CD4-positive, alpha-beta T cell treated with Interleukin-12 subunit alpha and Interleukin-12 subunit beta, for 1 hour (primary cell): Measurements from ENCODE around the gene PADI2.

ENCODE experiments used
- DNase-seq: peaks from one replicate; pipeline ENCODE4 v3.0.0-alpha.2; 2020

PADI2 gene

GRCh38 chr1:17112076-17112475, 7.2 kb downstream of the PADI2 start:
- no peak for DNase-seq

GRCh38 chr1:17110555-17110926, 8.7 kb downstream of the PADI2 start:
- no peak for DNase-seq

- no peak for DNase-seq
Measured at GRCh38 chr1:17109892-17110554, 9.2 kb downstream of the PADI2 start.

GRCh38 chr1:17108786-17109185, 10.5 kb downstream of the PADI2 start:
- no peak for DNase-seq

- no peak for DNase-seq
Measured at GRCh38 chr1:17108360-17108759, 10.9 kb downstream of the PADI2 start.

- no peak for DNase-seq
Measured at GRCh38 chr1:17104782-17105181, 14.5 kb downstream of the PADI2 start.

- no peak for DNase-seq
Measured at GRCh38 chr1:17102232-17102631, 17.0 kb downstream of the PADI2 start.

GRCh38 chr1:17101261-17101660, 18.0 kb downstream of the PADI2 start:
- DNase-seq, result no peak

- DNase-seq, result no peak
Measured at GRCh38 chr1:17099616-17100340, 19.5 kb downstream of the PADI2 start.

GRCh38 chr1:17098446-17099317, 20.6 kb downstream of the PADI2 start:
- no peak for DNase-seq

- no peak for DNase-seq
Measured at GRCh38 chr1:17097787-17098186, 21.5 kb downstream of the PADI2 start.

GRCh38 chr1:17097147-17097546, 22.1 kb downstream of the PADI2 start:
- no peak for DNase-seq

GRCh38 chr1:17096584-17096983, 22.7 kb downstream of the PADI2 start:
- no peak for DNase-seq

GRCh38 chr1:17095141-17095540, 24.1 kb downstream of the PADI2 start:
- DNase-seq, result no peak

- DNase-seq, result no peak
Measured at GRCh38 chr1:17094664-17095063, 24.6 kb downstream of the PADI2 start.

- no peak for DNase-seq
Measured at GRCh38 chr1:17093822-17094393, 25.3 kb downstream of the PADI2 start.

- DNase-seq, result no peak
Measured at GRCh38 chr1:17091252-17091651, 28.0 kb downstream of the PADI2 start.

- no peak for DNase-seq
Measured at GRCh38 chr1:17089506-17089905, 29.7 kb downstream of the PADI2 start.

- no peak for DNase-seq
Measured at GRCh38 chr1:17086751-17087150, 32.5 kb downstream of the PADI2 start.

GRCh38 chr1:17084787-17085186, 34.5 kb downstream of the PADI2 start:
- DNase-seq, result no peak

GRCh38 chr1:17082761-17083160, 36.5 kb downstream of the PADI2 start:
- DNase-seq, result no peak

GRCh38 chr1:17081439-17081838, 37.8 kb downstream of the PADI2 start:
- no peak for DNase-seq

GRCh38 chr1:17080880-17081279, 38.4 kb downstream of the PADI2 start:
- no peak for DNase-seq
